SK-N-DZ (cell line): ENCODE measurements around the gene GPN2.
A peak's percentile ranks its signal among the peaks of the same experiment; 100 is the strongest.
"Not testable (repeated sequence)": the region's sequence is repeated elsewhere in the genome, so short reads cannot be mapped to it uniquely, and the experiment has no call there.

Experiments used
- DNase-seq: peaks from one replicate; pipeline ENCODE4 v3.0.0-alpha.2; 2015; ENCODE audit warnings: low spot score

GPN2 gene

GRCh38 chr1:26900815-26901511, 10.9 kb upstream of the GPN2 start:
- DNase-seq = no peak

- DNase-seq = peak; percentile 91
These were observed 10.1 kb upstream of the GPN2 start, which contains the start of gene GPATCH3 for GRCh38 chr1:26900001-26900814. Gene GPATCH3, minus strand, starts transcription at chr1:26900467. Its CDS starts 25 bp downstream, at chr1:26900442.

GRCh38 chr1:26897351-26897750, 7.3 kb upstream of the GPN2 start:
- no peak for DNase-seq

- DNase-seq = no peak
These were observed 4.2 kb upstream of the GPN2 start for GRCh38 chr1:26894263-26894662.

- DNase-seq = no peak
These were observed 349 bp upstream of the GPN2 start for GRCh38 chr1:26890467-26890796.

GRCh38 chr1:26888231-26888630, 1.9 kb downstream of the GPN2 start:
- no peak for DNase-seq

GRCh38 chr1:26887125-26887524, 3.0 kb downstream of the GPN2 start:
- DNase-seq = no peak

GRCh38 chr1:26882696-26883463, 7.2 kb downstream of the GPN2 start:
- no peak for DNase-seq

DNA sequence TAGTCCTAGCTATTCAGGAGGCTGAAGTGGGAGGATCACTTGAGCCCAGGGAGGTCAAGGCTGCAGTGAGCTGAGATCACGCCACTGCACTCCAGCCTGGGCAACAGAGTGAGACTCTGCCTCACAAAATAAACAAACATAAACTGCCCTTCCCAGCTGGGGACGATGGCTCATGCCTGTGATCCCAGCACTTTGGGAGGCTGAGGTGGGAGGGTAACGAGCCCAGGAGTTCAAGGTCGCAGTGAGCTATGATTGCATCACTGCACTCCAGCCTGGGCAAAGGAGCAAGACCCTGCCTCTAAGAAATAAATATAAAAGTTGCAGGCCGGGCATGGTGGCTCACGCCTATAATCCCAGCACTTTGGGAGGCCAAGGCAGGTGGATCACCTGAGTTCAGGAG, 8.5 kb downstream of the GPN2 start:
- DNase-seq = not testable (repeated sequence)

DNA sequence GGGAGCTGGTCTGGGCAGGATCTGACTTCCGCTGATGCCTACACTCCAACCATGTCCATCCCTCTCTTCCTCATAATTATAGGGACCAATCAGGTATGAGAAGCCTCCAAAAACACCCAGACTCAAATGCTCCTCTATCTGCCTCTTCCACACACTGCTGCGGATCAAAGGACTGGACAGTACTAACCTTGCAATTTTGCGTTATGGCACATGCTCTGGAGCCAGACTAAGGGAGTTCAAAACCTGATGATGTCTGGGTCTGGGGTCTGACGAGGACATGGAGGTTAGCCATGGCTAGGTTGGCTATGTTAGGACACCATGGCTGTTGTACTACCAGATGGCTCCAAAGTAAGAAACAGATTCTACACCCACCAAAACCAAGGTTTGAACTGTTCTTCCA, 10.3 kb downstream of the GPN2 start:
- no peak for DNase-seq

- no peak for DNase-seq
These were observed 12.8 kb downstream of the GPN2 start for GRCh38 chr1:26877326-26877725.

- DNase-seq = no peak
These were observed 15.2 kb downstream of the GPN2 start for GRCh38 chr1:26874896-26875295.

GRCh38 chr1:26873097-26873496, 17.0 kb downstream of the GPN2 start:
- DNase-seq = not testable (repeated sequence)

DNA sequence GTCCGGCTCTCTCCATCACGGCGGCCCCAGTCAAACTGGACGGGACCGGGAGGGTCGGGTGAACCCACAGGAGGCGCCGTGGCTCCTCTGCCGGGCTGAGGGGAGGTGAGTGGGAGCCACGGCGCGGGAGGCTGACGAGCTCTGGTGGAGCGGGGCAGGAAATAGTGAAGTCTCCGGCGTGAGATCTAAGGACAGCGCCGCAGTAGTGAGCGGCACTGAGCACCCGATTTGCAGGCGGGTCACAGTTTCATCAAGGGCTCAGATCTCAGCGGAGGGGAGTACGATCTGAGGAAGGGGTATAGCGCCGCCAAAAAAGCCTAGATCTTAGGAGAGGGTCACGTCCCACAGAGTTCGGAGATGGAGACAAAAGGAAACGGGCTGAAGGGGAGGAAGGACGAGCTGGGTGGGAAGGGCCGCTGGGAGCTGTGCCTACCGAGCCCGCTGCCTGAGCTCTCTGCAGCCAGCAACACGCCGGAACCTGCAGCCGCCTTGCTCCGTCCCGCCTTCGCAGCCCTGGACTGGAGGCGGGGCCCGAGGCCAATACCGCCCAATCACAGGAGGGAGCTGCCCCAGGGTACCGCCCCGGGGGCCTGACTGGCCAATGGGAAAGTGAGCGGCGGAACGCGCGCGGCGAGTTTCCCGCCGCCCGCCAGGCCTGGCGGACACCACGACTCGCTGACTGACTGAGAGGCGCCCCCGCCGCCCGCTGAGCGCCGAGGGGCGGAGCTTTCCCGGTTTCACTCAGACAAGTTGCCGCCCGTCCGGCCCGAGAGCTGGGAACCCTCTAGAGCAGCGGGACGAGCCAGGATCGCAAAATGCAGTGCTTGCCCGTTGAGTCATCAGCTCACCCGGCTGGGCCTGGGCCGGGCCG, 25.2 kb downstream of the GPN2 start:
- peak; percentile 95 for DNase-seq

DNA sequence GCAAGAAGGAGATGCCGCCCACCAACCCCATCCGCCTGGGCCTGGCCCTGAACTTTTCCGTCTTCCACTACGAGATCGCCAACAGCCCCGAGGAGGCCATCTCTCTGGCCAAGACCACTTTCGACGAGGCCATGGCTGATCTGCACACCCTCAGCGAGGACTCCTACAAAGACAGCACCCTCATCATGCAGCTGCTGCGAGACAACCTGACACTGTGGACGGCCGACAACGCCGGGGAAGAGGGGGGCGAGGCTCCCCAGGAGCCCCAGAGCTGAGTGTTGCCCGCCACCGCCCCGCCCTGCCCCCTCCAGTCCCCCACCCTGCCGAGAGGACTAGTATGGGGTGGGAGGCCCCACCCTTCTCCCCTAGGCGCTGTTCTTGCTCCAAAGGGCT, 26.4 kb downstream of the GPN2 start:
- no peak for DNase-seq

- no peak for DNase-seq
These were observed 27.1 kb downstream of the GPN2 start, which contains the start of gene SFN for GRCh38 chr1:26862781-26863684. Gene SFN, plus strand, starts transcription at chr1:26863149. Its CDS starts 64 bp downstream, at chr1:26863213.

DNA sequence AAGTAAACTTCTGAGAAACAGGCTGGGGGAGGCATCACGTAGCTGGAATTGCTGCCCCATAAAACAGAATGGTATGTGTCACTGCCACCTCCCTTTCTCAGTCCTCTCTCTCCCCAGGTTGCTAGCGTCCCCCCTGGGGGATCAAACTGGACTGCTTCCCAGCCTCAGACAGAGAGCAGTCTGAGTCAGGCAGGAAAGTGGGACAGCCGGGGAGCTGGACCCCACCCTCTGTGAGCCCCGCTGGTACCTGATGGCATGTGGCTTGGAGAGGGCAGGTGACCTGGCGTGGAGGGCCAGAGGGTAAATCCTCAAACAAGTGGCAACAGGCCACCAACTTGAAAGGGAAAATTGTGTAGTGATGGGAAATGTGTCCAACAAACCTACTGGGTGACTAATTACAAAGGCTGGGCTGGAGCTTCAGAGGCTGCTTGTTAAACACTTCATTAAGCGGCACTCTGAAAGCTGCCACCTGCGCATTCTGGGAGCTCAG, 28.1 kb downstream of the GPN2 start:
- DNase-seq = no peak

GRCh38 chr1:26861286-26861701, 28.8 kb downstream of the GPN2 start:
- no peak for DNase-seq

- no peak for DNase-seq
These were observed 31.0 kb downstream of the GPN2 start for GRCh38 chr1:26858891-26859640.
